ENCODE measurements around the gene MEI1.

Gene MEI1

GRCh38 chr22:41821471-41822316 is 122.4 kb downstream of the MEI1 start:
- H3K27ac ChIP-seq (ENCODE audit: low read depth, low read length): no peak overlapping the region
- H3K36me3 ChIP-seq (ENCODE audit: control insufficient read depth, insufficient read depth, low read length): peaks cover 15% of the 10 kb centered on the region; the same call in 1 of the 2 replicates
- H3K9me3 ChIP-seq (ENCODE audit: control insufficient read depth, insufficient read depth, low read length): no peaks in the 10 kb centered on the region
- no peak overlapping the region for H3K4me3 ChIP-seq (ENCODE audit: low read depth, low read length)
- H3K27me3 ChIP-seq (ENCODE audit: control insufficient read depth, insufficient read depth, low read length): no peaks in the 10 kb centered on the region
- peaks cover 9% of the 10 kb centered on the region for H3K4me1 ChIP-seq (ENCODE audit: control insufficient read depth, insufficient read depth, low read length)
- no peak overlapping the region for H3K9ac ChIP-seq (ENCODE audit: low read depth, low read length)

- Histone ChIP-seq H3K36me3 (ENCODE audit: control insufficient read depth, insufficient read depth, low read length) (peaks cover 12% of the 10 kb centered on the region; the same call in 1 of the 2 replicates), H3K4me3 (ENCODE audit: low read depth, low read length) (no peak overlapping the region), H3K9me3 (ENCODE audit: control insufficient read depth, insufficient read depth, low read length) (no peaks in the 10 kb centered on the region), H3K4me1 (ENCODE audit: control insufficient read depth, insufficient read depth, low read length) (peaks cover 9% of the 10 kb centered on the region), H3K27me3 (ENCODE audit: control insufficient read depth, insufficient read depth, low read length) (no peaks in the 10 kb centered on the region), H3K27ac (ENCODE audit: low read depth, low read length) (no peak overlapping the region), H3K9ac (ENCODE audit: low read depth, low read length) (no peak overlapping the region)
Observed at GRCh38 chr22:41822317-41823057, 123.2 kb downstream of the MEI1 start.

- Histone ChIP-seq H3K36me3 (ENCODE audit: control insufficient read depth, insufficient read depth, low read length) (peaks cover 8% of the 10 kb centered on the region; the same call in 1 of the 2 replicates), H3K27ac (ENCODE audit: low read depth, low read length) (no peak overlapping the region), H3K27me3 (ENCODE audit: control insufficient read depth, insufficient read depth, low read length) (no peaks in the 10 kb centered on the region), H3K9ac (ENCODE audit: low read depth, low read length) (no peak overlapping the region), H3K4me3 (ENCODE audit: low read depth, low read length) (no peak overlapping the region), H3K9me3 (ENCODE audit: control insufficient read depth, insufficient read depth, low read length) (no peaks in the 10 kb centered on the region), H3K4me1 (ENCODE audit: control insufficient read depth, insufficient read depth, low read length) (peaks cover 9% of the 10 kb centered on the region)
Observed at GRCh38 chr22:41823797-41824196, 124.5 kb downstream of the MEI1 start.

- peaks cover 9% of the 10 kb centered on the region for H3K4me1 ChIP-seq (ENCODE audit: control insufficient read depth, insufficient read depth, low read length)
Observed at GRCh38 chr22:41825376-41825775, 126.1 kb downstream of the MEI1 start.

GRCh38 chr22:41826021-41826420 is 126.7 kb downstream of the MEI1 start:
- Histone ChIP-seq H3K9ac (ENCODE audit: low read depth, low read length) (no peak overlapping the region), H3K27ac (ENCODE audit: low read depth, low read length) (no peak overlapping the region), H3K4me3 (ENCODE audit: low read depth, low read length) (no peak overlapping the region), H3K9me3 (ENCODE audit: control insufficient read depth, insufficient read depth, low read length) (no peaks in the 10 kb centered on the region), H3K27me3 (ENCODE audit: control insufficient read depth, insufficient read depth, low read length) (no peaks in the 10 kb centered on the region), H3K36me3 (ENCODE audit: control insufficient read depth, insufficient read depth, low read length) (peaks cover 4% of the 10 kb centered on the region; the same call in 1 of the 2 replicates), H3K4me1 (ENCODE audit: control insufficient read depth, insufficient read depth, low read length) (peaks cover 9% of the 10 kb centered on the region)

More at GRCh38 chr22:41825376-41825775, 126.1 kb downstream of the MEI1 start:
- no peaks in the 10 kb centered on the region for H3K9me3 ChIP-seq (ENCODE audit: control insufficient read depth, insufficient read depth, low read length)
- peaks cover 4% of the 10 kb centered on the region; the same call in 1 of the 2 replicates for H3K36me3 ChIP-seq (ENCODE audit: control insufficient read depth, insufficient read depth, low read length)
- no peak overlapping the region for H3K4me3 ChIP-seq (ENCODE audit: low read depth, low read length)
- H3K27ac ChIP-seq (ENCODE audit: low read depth, low read length): no peak overlapping the region
- H3K27me3 ChIP-seq (ENCODE audit: control insufficient read depth, insufficient read depth, low read length): no peaks in the 10 kb centered on the region
- H3K9ac ChIP-seq (ENCODE audit: low read depth, low read length): no peak overlapping the region

GRCh38 chr22:41826430-41827383 is 127.4 kb downstream of the MEI1 start:
- Histone ChIP-seq H3K27ac (ENCODE audit: low read depth, low read length) (no peak overlapping the region), H3K4me1 (ENCODE audit: control insufficient read depth, insufficient read depth, low read length) (peaks cover 9% of the 10 kb centered on the region), H3K9me3 (ENCODE audit: control insufficient read depth, insufficient read depth, low read length) (no peaks in the 10 kb centered on the region), H3K27me3 (ENCODE audit: control insufficient read depth, insufficient read depth, low read length) (no peaks in the 10 kb centered on the region), H3K36me3 (ENCODE audit: control insufficient read depth, insufficient read depth, low read length) (peaks cover 4% of the 10 kb centered on the region; the same call in 1 of the 2 replicates), H3K9ac (ENCODE audit: low read depth, low read length) (no peak overlapping the region), H3K4me3 (ENCODE audit: low read depth, low read length) (no peak overlapping the region)

- Histone ChIP-seq H3K9me3 (ENCODE audit: control insufficient read depth, insufficient read depth, low read length) (no peaks in the 10 kb centered on the region), H3K36me3 (ENCODE audit: control insufficient read depth, insufficient read depth, low read length) (peaks cover 4% of the 10 kb centered on the region; the same call in 1 of the 2 replicates), H3K4me1 (ENCODE audit: control insufficient read depth, insufficient read depth, low read length) (peaks cover 11% of the 10 kb centered on the region), H3K27me3 (ENCODE audit: control insufficient read depth, insufficient read depth, low read length) (no peaks in the 10 kb centered on the region), H3K9ac (ENCODE audit: low read depth, low read length) (no peak overlapping the region), H3K27ac (ENCODE audit: low read depth, low read length) (no peak overlapping the region), H3K4me3 (ENCODE audit: low read depth, low read length) (no peak overlapping the region)
Observed at GRCh38 chr22:41827671-41828070, 128.4 kb downstream of the MEI1 start.

- Histone ChIP-seq H3K36me3 (ENCODE audit: control insufficient read depth, insufficient read depth, low read length) (peaks cover 4% of the 10 kb centered on the region; the same call in 1 of the 2 replicates), H3K27me3 (ENCODE audit: control insufficient read depth, insufficient read depth, low read length) (no peaks in the 10 kb centered on the region), H3K27ac (ENCODE audit: low read depth, low read length) (no peak overlapping the region), H3K9ac (ENCODE audit: low read depth, low read length) (no peak overlapping the region), H3K4me3 (ENCODE audit: low read depth, low read length) (no peak overlapping the region), H3K9me3 (ENCODE audit: control insufficient read depth, insufficient read depth, low read length) (no peaks in the 10 kb centered on the region), H3K4me1 (ENCODE audit: control insufficient read depth, insufficient read depth, low read length) (peaks cover 11% of the 10 kb centered on the region)
Observed at GRCh38 chr22:41828516-41828915, 129.2 kb downstream of the MEI1 start.

GRCh38 chr22:41830174-41830573 is 130.9 kb downstream of the MEI1 start:
- Histone ChIP-seq H3K36me3 (ENCODE audit: control insufficient read depth, insufficient read depth, low read length) (peaks cover 8% of the 10 kb centered on the region), H3K9me3 (ENCODE audit: control insufficient read depth, insufficient read depth, low read length) (no peaks in the 10 kb centered on the region), H3K27me3 (ENCODE audit: control insufficient read depth, insufficient read depth, low read length) (no peaks in the 10 kb centered on the region), H3K9ac (ENCODE audit: low read depth, low read length) (no peak overlapping the region), H3K4me3 (ENCODE audit: low read depth, low read length) (no peak overlapping the region), H3K4me1 (ENCODE audit: control insufficient read depth, insufficient read depth, low read length) (peaks cover 11% of the 10 kb centered on the region), H3K27ac (ENCODE audit: low read depth, low read length) (no peak overlapping the region)

GRCh38 chr22:41831383-41831782 is 132.1 kb downstream of the MEI1 start:
- H3K4me1 ChIP-seq (ENCODE audit: control insufficient read depth, insufficient read depth, low read length): peaks cover 11% of the 10 kb centered on the region

More at GRCh38 chr22:41831383-41831782, 132.1 kb downstream of the MEI1 start:
- H3K9ac ChIP-seq (ENCODE audit: low read depth, low read length): no peak overlapping the region
- H3K27me3 ChIP-seq (ENCODE audit: control insufficient read depth, insufficient read depth, low read length): no peaks in the 10 kb centered on the region
- no peak overlapping the region for H3K4me3 ChIP-seq (ENCODE audit: low read depth, low read length)
- H3K36me3 ChIP-seq (ENCODE audit: control insufficient read depth, insufficient read depth, low read length): peaks cover 16% of the 10 kb centered on the region
- no peaks in the 10 kb centered on the region for H3K9me3 ChIP-seq (ENCODE audit: control insufficient read depth, insufficient read depth, low read length)
- peak overlapping the region; percentile 99 for H3K27ac ChIP-seq (ENCODE audit: low read depth, low read length)

Measured in HUES48 (cell line).